SK-N-SH (cell line): ENCODE data around the gene CDC73. TPM values are rescaled to one million over a fixed set of nuclear protein-coding genes. Genes with fewer than 3 reads are reported as not detected.

Experiments used
- CTCF ChIA-PET: fragments of 300-600, 350-600 bp; formaldehyde crosslinking; extraction: SDS; loops from one replicate; lab custom pipeline; 2021; lab: Yijun Ruan, JAX
- POLR2A ChIA-PET: fragments of 350-600 bp; sonication (Branson Sonifier 250); formaldehyde crosslinking; extraction: SDS; loops from one replicate; lab custom pipeline; 2020; ENCODE audit warnings: antibody characterized with exemption, inconsistent platforms; lab: Yijun Ruan, JAX
- DNase-seq: peaks from one replicate; pipeline ENCODE4 v3.0.0; 2012
- H2AFZ ChIP-seq: fragments of 200-600 bp; sonication (generic); 2 replicates; pipeline ENCODE4 v1.8.1; 2016; ENCODE audit warnings: antibody characterized with exemption, mild to moderate bottlenecking, low read depth
- H3F3A ChIP-seq: fragments of 200-600 bp; sonication (generic); replicated peaks from 2 replicates; pipeline ENCODE3; 2016; ENCODE audit warnings: antibody characterized with exemption, mild to moderate bottlenecking; ENCODE audit not compliant: insufficient read depth
- H3K27ac ChIP-seq, 2 experiments: fragments of 200-500 bp in 1 of 2; fragments of 200-600 bp in 1 of 2; sonication (Bioruptor generic) in 1 of 2; sonication (generic), shearing (Covaris generic) in 1 of 2; 2 replicates each; pipeline versions ENCODE4 v1.5.1 to v1.6.1; 2014 to 2016; ENCODE audit warnings: low read depth in 2 of 2, inconsistent platforms in 1 of 2, low read length in 1 of 2, mild to moderate bottlenecking in 1 of 2, mixed read lengths in 1 of 2
- H3K27me3 ChIP-seq: fragments of 200-600 bp; sonication (generic), shearing (Covaris generic); 2 replicates; pipeline ENCODE4 v1.6.1; 2016; ENCODE audit warnings: mixed run types; ENCODE audit not compliant: insufficient read depth
- H3K36me3 ChIP-seq, 2 experiments: fragments of 200-500 bp in 1 of 2; fragments of 200-600 bp in 1 of 2; sonication (Bioruptor generic) in 1 of 2; sonication (generic) in 1 of 2; replicated peaks in 1 of 2; 2 replicates each; pipeline versions ENCODE3 to v1.5.1; 2014 to 2016; ENCODE audit warnings: low read length in 1 of 2, mild to moderate bottlenecking in 1 of 2; ENCODE audit not compliant: insufficient read depth in 2 of 2, control insufficient read depth in 1 of 2
- H3K4me1 ChIP-seq, 2 experiments: fragments of 200-500 bp in 1 of 2; fragments of 200-600 bp in 1 of 2; sonication (Bioruptor generic) in 1 of 2; sonication (generic), shearing (Covaris generic) in 1 of 2; 2 replicates each; pipeline versions ENCODE4 v1.5.1 to v1.6.1; 2014 to 2016; ENCODE audit warnings: low read depth in 1 of 2, low read length in 1 of 2, mixed run types in 1 of 2; ENCODE audit not compliant: insufficient read depth in 2 of 2, control insufficient read depth in 1 of 2
- H3K4me2 ChIP-seq: fragments of 200-600 bp; sonication (generic), shearing (Covaris generic); 2 replicates; pipeline ENCODE4 v1.6.1; 2017; ENCODE audit warnings: mixed run types
- H3K4me3 ChIP-seq, 2 experiments: fragments of 200-500 bp in 1 of 2; fragments of 200-600 bp in 1 of 2; sonication (Bioruptor generic) in 1 of 2; sonication (generic), shearing (Covaris generic) in 1 of 2; 2 replicates each; pipeline versions ENCODE4 v1.5.1 to v1.8.1; 2014 to 2016; ENCODE audit warnings: low read depth in 2 of 2, inconsistent platforms in 1 of 2, low read length in 1 of 2, mild to moderate bottlenecking in 1 of 2, mixed read lengths in 1 of 2, moderate library complexity in 1 of 2
- H3K79me2 ChIP-seq: fragments of 200-600 bp; sonication (generic); 2 replicates; pipeline ENCODE4 v1.8.1; 2017; ENCODE audit warnings: mild to moderate bottlenecking; ENCODE audit not compliant: insufficient read depth
- H3K9ac ChIP-seq: fragments of 200-600 bp; sonication (generic); 2 replicates; pipeline ENCODE4 v1.6.1; 2017; ENCODE audit warnings: mixed run types
- H3K9me2 ChIP-seq: fragments of 200-600 bp; sonication (generic); 2 replicates; pipeline ENCODE4 v1.6.1; 2017; ENCODE audit warnings: mixed run types
- H3K9me3 ChIP-seq: fragments of 200-600 bp; sonication (generic); 2 replicates; pipeline ENCODE4 v1.6.1; 2017; ENCODE audit warnings: mixed run types, mild to moderate bottlenecking, moderate library complexity
- H4K20me1 ChIP-seq: fragments of 200-600 bp; sonication (generic); 2 replicates; pipeline ENCODE4 v1.6.1; 2017; ENCODE audit warnings: mild to moderate bottlenecking, mixed run types; ENCODE audit not compliant: insufficient read depth
- CHD2 ChIP-seq: fragments of 150-350 bp; IDR thresholded peaks from 2 replicates; pipeline ENCODE4 v1.6.1; 2018; ENCODE audit warnings: low read length; ENCODE audit not compliant: partially characterized antibody
- ELF1 ChIP-seq: IDR thresholded peaks from 2 replicates; pipeline ENCODE4 v1.4.0; 2012
- EP300 ChIP-seq, 2 experiments: IDR thresholded peaks; 2 replicates each; pipeline versions ENCODE4 v1.4.0 to v1.6.1; 2012; ENCODE audit warnings: borderline replicate concordance in 1 of 2, low read depth in 1 of 2, low read length in 1 of 2
- EZH2phosphoT487 ChIP-seq: fragments of 200-600 bp; sonication (generic); IDR thresholded peaks from 2 replicates; pipeline ENCODE4 v1.6.1; 2017; ENCODE audit warnings: low read depth, mixed run types, mild to moderate bottlenecking, antibody characterized with exemption, moderate library complexity, borderline replicate concordance
- GABPA ChIP-seq: IDR thresholded peaks from 2 replicates; pipeline ENCODE4 v1.4.0; 2012; ENCODE audit warnings: low read depth, mild to moderate bottlenecking
- GATA2 ChIP-seq: sonication (generic); formaldehyde crosslinking; IDR thresholded peaks from 2 replicates; pipeline ENCODE4 v1.5.0; 2020; ENCODE audit warnings: mild to moderate bottlenecking, missing genetic modification reagents
- JUND ChIP-seq: IDR thresholded peaks from 2 replicates; pipeline ENCODE4 v1.4.0; 2012
- MAX ChIP-seq: IDR thresholded peaks from 2 replicates; pipeline ENCODE4 v1.4.0; 2012; ENCODE audit warnings: low read depth
- MEF2A ChIP-seq: IDR thresholded peaks from 2 replicates; pipeline ENCODE4 v1.4.0; 2012; ENCODE audit warnings: low read depth, borderline replicate concordance
- NFIC ChIP-seq: IDR thresholded peaks from 2 replicates; pipeline ENCODE4 v1.4.0; 2012; ENCODE audit warnings: borderline replicate concordance
- PBX3 ChIP-seq: IDR thresholded peaks from 2 replicates; pipeline ENCODE4; 2012
- RAD21 ChIP-seq: IDR thresholded peaks from 2 replicates; pipeline ENCODE4 v1.6.1; 2012; ENCODE audit warnings: mild to moderate bottlenecking, low read length
- TAF1 ChIP-seq: IDR thresholded peaks from 2 replicates; pipeline ENCODE4 v1.6.1; 2012; ENCODE audit warnings: low read depth, mild to moderate bottlenecking, low read length, moderate library complexity, borderline replicate concordance
- TCF12 ChIP-seq: IDR thresholded peaks from 2 replicates; pipeline ENCODE4 v1.4.0; 2012
- YY1 ChIP-seq: IDR thresholded peaks from 2 replicates; pipeline ENCODE4 v1.4.0; 2012; ENCODE audit warnings: low read depth, mild to moderate bottlenecking
- WGBS: methylation state at CpG from one replicate; pipeline ENCODE4 v1.1.6; 2017; ENCODE audit warnings: low lambda C conversion rate; 5-methylcytosine and 5-hydroxymethylcytosine counted together
- polyA plus RNA-seq, 3 experiments: library from polyadenylated mRNA; depleted of rRNA; stranded (reverse); fragments of >200 nt; gene quantifications; 2 replicates each; pipeline ENCODE4 v1.2.3, GENCODE V29; 2012
- TF ChIP-seq, protein P1 (sequence below): IDR thresholded peaks from 2 replicates; pipeline ENCODE4 v1.4.0; 2012; ENCODE audit warnings: low read depth, borderline replicate concordance

The CDC73 gene
- polyA plus RNA-seq, 1 of the 3 experiments (the other 2 are of a cell fraction) = 13.4 TPM

DNA sequence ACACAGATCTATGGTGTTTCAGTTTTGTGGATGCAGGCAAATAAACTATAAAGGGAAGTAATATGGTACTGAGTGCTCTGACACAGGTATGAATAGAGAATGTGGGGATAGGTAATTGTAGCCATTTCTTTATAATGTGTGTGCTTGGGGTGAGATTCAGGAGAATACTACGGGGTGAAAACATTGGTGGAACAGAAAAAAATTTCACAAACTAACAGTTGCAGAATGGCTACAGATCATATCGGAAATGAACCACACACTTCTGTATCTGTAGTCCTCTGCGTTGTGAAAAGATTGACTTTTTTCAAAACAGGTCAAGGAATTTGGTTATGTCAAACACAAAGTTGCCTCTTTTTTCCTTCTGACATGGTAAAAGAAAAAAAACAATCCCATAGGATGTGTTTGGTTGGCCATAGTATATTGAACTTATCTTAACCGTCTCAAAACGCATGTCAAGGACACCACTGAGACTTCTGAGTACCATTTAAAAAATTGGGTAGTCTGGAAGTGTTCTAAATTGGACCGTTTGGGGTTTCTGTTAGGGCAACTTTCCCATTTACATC lies 1.1 kb upstream of the CDC73 start:
- Histone ChIP-seq H4K20me1 (peaks cover 19% of the 10 kb centered on the region), H3K9ac (no peak overlapping the region), H2AFZ (no peak overlapping the region), H3K36me3 (peaks cover 2 to 3% of the 10 kb centered on the region in 2 experiments), H3K4me2 (peak overlapping the region; percentile 74), H3K27me3 (no peaks in the 10 kb centered on the region), H3K9me2 (no peaks in the 10 kb centered on the region), H3K4me3 (peak overlapping the region in 1 of 2 experiments; percentile 80; a peak in 1 of 4 replicates), H3K9me3 (no peaks in the 10 kb centered on the region), H3K27ac (no peak overlapping the region), H3K4me1 (peaks cover 0 to 6% of the 10 kb centered on the region in 2 experiments; a peak in 3 of 4 replicates), H3K79me2 (peaks cover 35% of the 10 kb centered on the region), H3F3A (peaks cover 11% of the 10 kb centered on the region)
- CTCF ChIA-PET = interaction anchor here (1.2 to 3.9 kb wide), 3 partner anchors 11 to 320 kb away, joined by 4 to 35 read pairs (median 10); partner anchors contain the start of genes RO60 and UCHL5
- POLR2A ChIA-PET = interaction anchor here (0.6 to 2.5 kb wide), 2 partner anchors 16 to 312 kb away, joined by 3 to 14 read pairs; partner anchors contain the start of gene GLRX2
- DNase-seq = peak; percentile 9
- 85% methylated on average over 6 of the region's 6 CpGs for WGBS
- TF ChIP-seq TAF1 (no peak), RAD21 (no peak), PBX3 (no peak), ELF1 (no peak), EP300 (IDR thresholded peaks at IDR 0.05; ENCODE audit: borderline replicate concordance in 1 of 2, low read depth in 1 of 2, low read length in 1 of 2) (no peak), YY1 (no peak), EZH2phosphoT487 (no peak), GATA2 (CRISPR knock-in tag) (no peak), GABPA (no peak), CHD2 (no peak), JUND (no peak), MEF2A (no peak), TCF12 (no peak), NFIC (no peak), MAX (no peak)
- TF ChIP-seq, protein P1, sequence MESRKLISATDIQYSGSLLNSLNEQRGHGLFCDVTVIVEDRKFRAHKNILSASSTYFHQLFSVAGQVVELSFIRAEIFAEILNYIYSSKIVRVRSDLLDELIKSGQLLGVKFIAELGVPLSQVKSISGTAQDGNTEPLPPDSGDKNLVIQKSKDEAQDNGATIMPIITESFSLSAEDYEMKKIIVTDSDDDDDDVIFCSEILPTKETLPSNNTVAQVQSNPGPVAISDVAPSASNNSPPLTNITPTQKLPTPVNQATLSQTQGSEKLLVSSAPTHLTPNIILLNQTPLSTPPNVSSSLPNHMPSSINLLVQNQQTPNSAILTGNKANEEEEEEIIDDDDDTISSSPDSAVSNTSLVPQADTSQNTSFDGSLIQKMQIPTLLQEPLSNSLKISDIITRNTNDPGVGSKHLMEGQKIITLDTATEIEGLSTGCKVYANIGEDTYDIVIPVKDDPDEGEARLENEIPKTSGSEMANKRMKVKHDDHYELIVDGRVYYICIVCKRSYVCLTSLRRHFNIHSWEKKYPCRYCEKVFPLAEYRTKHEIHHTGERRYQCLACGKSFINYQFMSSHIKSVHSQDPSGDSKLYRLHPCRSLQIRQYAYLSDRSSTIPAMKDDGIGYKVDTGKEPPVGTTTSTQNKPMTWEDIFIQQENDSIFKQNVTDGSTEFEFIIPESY = no peak
